Activated CD8-positive, alpha-beta memory T cell treated with anti-CD3 and anti-CD28 coated beads, Interleukin-2, amount 50 U/mL, for 1 hour (primary cell): ENCODE data around the gene HUS1.
"Not testable (repeated sequence)": the region's sequence is repeated elsewhere in the genome, so short reads cannot be mapped to it uniquely, and the experiment has no call there.

Experiments used
- DNase-seq: peaks from one replicate; pipeline ENCODE4 v3.0.0-alpha.2; 2020; ENCODE audit errors: extremely low read depth

HUS1 gene

GRCh38 chr7:47923081-47923875, 56.1 kb downstream of the HUS1 start:
- not testable (repeated sequence) for DNase-seq

GRCh38 chr7:47916514-47916913, 62.9 kb downstream of the HUS1 start:
- not testable (repeated sequence) for DNase-seq

GRCh38 chr7:47915616-47915976, 63.8 kb downstream of the HUS1 start:
- DNase-seq: no peak

GRCh38 chr7:47914717-47915615, 64.4 kb downstream of the HUS1 start:
- no peak for DNase-seq
